Right lobe of liver (tissue), 6 donors: ENCODE measurements around the gene CELF4. TPM values are rescaled to one million over a fixed set of nuclear protein-coding genes. Genes with fewer than 3 reads are reported as not detected.

Experiments used
- ATAC-seq, 4 donors: fragments of 200-7000 bp; cut with Tn5 transposase; one replicate each; pipeline ENCODE4 v1.9.1; 2020; ENCODE audit warnings: mild to moderate bottlenecking in 4 of 4, moderate library complexity in 4 of 4
- DNase-seq, 3 donors: peaks; one replicate each; pipeline ENCODE4 v3.0.0-alpha.2; 2020
- H3K27ac ChIP-seq, 3 donors: fragments of 200-600 bp; one replicate each; pipeline ENCODE4 v1.8.0; 2022
- H3K27me3 ChIP-seq, 2 donors: fragments of 200-600 bp; one replicate each; pipeline ENCODE4 v1.8.0; 2022
- H3K36me3 ChIP-seq, 4 donors: fragments of 200-600 bp; sonication (generic) in 1 of 4; one replicate each; pipeline versions ENCODE4 v1.5.1 to v1.8.0; 2017 to 2022; ENCODE audit warnings: control low read depth in 1 of 4
- H3K4me1 ChIP-seq, 4 donors: fragments of 200-600 bp; sonication (generic) in 1 of 4; one replicate each; pipeline versions ENCODE4 v1.5.1 to v1.8.0; 2017 to 2022; ENCODE audit warnings: control low read depth in 1 of 4
- H3K4me3 ChIP-seq, 3 donors: fragments of 200-600 bp; one replicate each; pipeline ENCODE4 v1.8.0; 2022
- H3K9me3 ChIP-seq, 4 donors: fragments of 200-600 bp; sonication (generic) in 1 of 4; one replicate each; pipeline versions ENCODE4 v1.5.1 to v1.8.0; 2017 to 2022; ENCODE audit warnings: control low read depth in 1 of 4
- CTCF ChIP-seq, 4 donors: fragments of 200-600 bp in 3 of 4; fragments of 450-650 bp in 1 of 4; IDR thresholded peaks; one replicate each; pipeline versions ENCODE4 v1.5.1 to v1.8.0; 2016 to 2022; ENCODE audit warnings: antibody characterized with exemption in 4 of 4, mild to moderate bottlenecking in 2 of 4
- POLR2A ChIP-seq: fragments of 450-650 bp; IDR thresholded peaks from one replicate; pipeline ENCODE4 v1.6.1; 2017; ENCODE audit warnings: antibody characterized with exemption, mild to moderate bottlenecking
- WGBS: methylation state at CpG from one replicate; pipeline ENCODE4 v1.1.6; 2018; ENCODE audit warnings: low coverage, low lambda C conversion rate; ENCODE audit not compliant: insufficient coverage; ENCODE audit errors: missing lambda C conversion rate; 5-methylcytosine and 5-hydroxymethylcytosine counted together
- intact Hi-C, 2 donors: fragments of 100-400 bp; cut with DNase I; formaldehyde crosslinking; loops; one replicate each; pipeline versions ENCODE4 v1.11.2 to v1.14.1; 2022
- total RNA-seq, 6 experiments: library from RNA; depleted of rRNA in 2 of 6; stranded (reverse); fragments of >200 nt in 2 of 6; fragmentation: NEBNext Ultra II Directional in 3 of 6; extraction: Animal tissue kit (Norgen Biotek cat#: 25700) in 3 of 6; gene quantifications; one replicate each; pipeline versions ENCODE4 v1.1.0 to v1.2.4, GENCODE V29; 2016 to 2023
- donor health status: DM: no; HTN: yes; CAD: no.
- donor health status: DM: no; HTN: no; CAD: no.
- donor health status: DM: no; HTN: no; CAD: no.
- donor health status: DM: no; HTN: yes; CAD: no.
- donor health status: DM: no; HTN: yes; CAD: no.

Gene CELF4
- total RNA-seq, 6 experiments from 2014 or later: 0.06 TPM; not detected in 5

DNA sequence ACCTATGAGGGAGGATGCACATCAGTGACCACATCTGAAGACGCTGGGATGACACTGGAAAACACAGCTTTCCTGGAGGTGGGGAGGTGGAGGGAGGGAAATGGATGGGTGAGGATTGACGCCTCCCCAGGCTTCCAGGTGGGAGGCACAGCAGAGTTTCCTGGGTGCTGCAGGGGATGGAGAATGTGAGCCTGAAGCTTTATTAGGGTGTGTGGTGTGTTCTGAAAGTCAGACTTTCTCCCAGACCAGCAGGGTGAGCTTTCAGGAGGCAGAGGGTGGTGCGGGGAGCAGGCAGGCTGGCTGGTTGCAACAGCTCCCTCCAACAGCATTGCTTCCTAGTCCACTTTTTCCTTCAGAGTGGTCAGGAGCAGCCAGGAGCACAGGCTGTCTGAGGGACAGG lies 263.1 kb downstream of the CELF4 start:
- no peak overlapping the region for H3K4me3 ChIP-seq
- peaks cover 0 to 6% (median 2%) of the 10 kb centered on the region in 4 donors for H3K4me1 ChIP-seq
- no peak for DNase-seq
- no peak overlapping the region for H3K27ac ChIP-seq
- no peak for TF ChIP-seq CTCF (IDR thresholded peaks at IDR 0.05)
- H3K9me3 ChIP-seq: no peaks in the 10 kb centered on the region
- WGBS: 29% methylated on average over 1 of the region's 3 CpGs
- no peak for ATAC-seq
- no peaks in the 10 kb centered on the region for H3K27me3 ChIP-seq
- intact Hi-C loops: no loop called here
- no peaks in the 10 kb centered on the region for H3K36me3 ChIP-seq

- no peak for TF ChIP-seq CTCF (IDR thresholded peaks at IDR 0.05)
- TF ChIP-seq POLR2A: no peak
- peaks cover 0 to 6% (median 2%) of the 10 kb centered on the region in 4 donors for H3K4me1 ChIP-seq
- no peaks in the 10 kb centered on the region for H3K9me3 ChIP-seq
- no peaks in the 10 kb centered on the region for H3K27me3 ChIP-seq
- ATAC-seq (peak; percentile 85 to 98 (median 94)), DNase-seq (peak; percentile 80 to 88 (median 87))
- intact Hi-C loops: no loop called here
- no peak overlapping the region for H3K27ac ChIP-seq
- H3K36me3 ChIP-seq: no peaks in the 10 kb centered on the region
- H3K4me3 ChIP-seq: no peak overlapping the region
- 23% methylated on average over 5 of the region's 10 CpGs for WGBS
Observed at GRCh38 chr18:37299471-37300304, 265.9 kb downstream of the CELF4 start.

DNA sequence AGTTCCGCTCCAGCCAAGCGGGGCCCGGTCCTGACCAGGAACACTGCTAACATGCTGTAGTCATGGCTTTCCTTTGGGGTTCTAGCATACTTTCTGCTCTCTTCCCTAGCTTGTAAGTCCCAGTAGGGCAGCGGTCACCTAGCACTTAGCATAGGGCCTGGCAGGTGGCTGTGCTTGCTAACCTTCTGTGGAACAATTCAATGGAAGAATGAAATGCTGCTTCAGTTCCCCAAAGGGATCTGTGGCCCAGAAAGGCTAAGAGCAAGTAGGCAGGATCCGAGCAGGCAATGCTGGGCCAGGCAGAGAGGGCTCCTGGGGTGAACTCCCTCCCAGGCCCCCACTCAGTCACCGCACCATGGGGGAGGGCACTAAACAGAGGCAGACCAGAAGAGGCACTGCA lies 266.8 kb downstream of the CELF4 start:
- 91% methylated on average over 6 of the region's 6 CpGs for WGBS
- no peak for DNase-seq
- intact Hi-C loops: no loop called here
- no peak overlapping the region for H3K27ac ChIP-seq
- no peaks in the 10 kb centered on the region for H3K27me3 ChIP-seq
- peaks cover 0 to 6% (median 2%) of the 10 kb centered on the region in 4 donors for H3K4me1 ChIP-seq
- no peaks in the 10 kb centered on the region for H3K9me3 ChIP-seq
- ATAC-seq: no peak
- H3K36me3 ChIP-seq: no peaks in the 10 kb centered on the region
- no peak overlapping the region for H3K4me3 ChIP-seq
- no peak for TF ChIP-seq CTCF (IDR thresholded peaks at IDR 0.05)
- no peak for TF ChIP-seq POLR2A

DNA sequence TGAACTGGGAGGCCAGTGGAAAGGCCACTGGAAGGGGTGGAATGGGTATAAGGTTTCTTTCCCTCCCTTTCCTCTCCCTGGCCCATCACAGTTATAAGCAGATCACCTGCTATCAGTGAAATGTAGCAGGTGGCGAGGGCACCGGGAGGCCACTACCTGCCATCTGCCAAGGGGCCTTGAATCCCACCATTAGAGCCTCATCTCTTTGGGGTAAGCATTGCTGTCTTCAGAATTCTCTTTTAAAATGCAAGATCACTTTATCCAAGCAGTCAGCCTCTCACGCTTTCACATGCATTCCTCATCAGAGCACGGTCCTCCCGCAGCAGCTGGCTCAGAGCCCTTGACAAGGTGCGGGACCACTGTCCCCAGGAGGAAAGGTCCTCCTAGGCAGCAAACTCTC lies 268.5 kb downstream of the CELF4 start:
- no peak for TF ChIP-seq POLR2A
- no peak for TF ChIP-seq CTCF (IDR thresholded peaks at IDR 0.05)
- DNase-seq (no peak), ATAC-seq (no peak)
- Histone ChIP-seq H3K36me3 (no peaks in the 10 kb centered on the region), H3K27ac (no peak overlapping the region), H3K4me3 (no peak overlapping the region), H3K9me3 (no peaks in the 10 kb centered on the region), H3K27me3 (no peaks in the 10 kb centered on the region), H3K4me1 (peaks cover 0 to 6% (median 2%) of the 10 kb centered on the region in 4 donors)
- WGBS: 77% methylated on average over 3 of the region's 6 CpGs
- intact Hi-C loops: no loop called here
